ENCODE data around the gene ANKRD34B.

GRCh38 chr5:80594810-80595209 is 24.7 kb upstream of the ANKRD34B start:
- no peak for TF ChIP-seq EZH2 (IDR thresholded peaks at IDR 0.05; ENCODE audit: low read length)
- TF ChIP-seq CTCF (optimal IDR thresholded peaks at IDR 0.05 in 1 of 3, IDR thresholded peaks at IDR 0.05 in 1 of 3, conservative IDR thresholded peaks at IDR 0.05 in 1 of 3; ENCODE audit: extremely low read depth in 1 of 3, insufficient read depth in 2 of 3, low read length in 3 of 3) = no peak
